NT2/D1 (cell line): ENCODE data around the gene SPPL3.
"Not testable (repeated sequence)": the region's sequence is repeated elsewhere in the genome, so short reads cannot be mapped to it uniquely, and the experiment has no call there.

Source experiments
- DNase-seq: peaks from one replicate; pipeline ENCODE4 v3.0.0-alpha.2; 2011; ENCODE audit warnings: low read depth, low spot score
- H3K27me3 ChIP-seq: 2 replicates; pipeline ENCODE4 v1.6.0; 2011; ENCODE audit warnings: mild to moderate bottlenecking; ENCODE audit not compliant: insufficient read length, insufficient read depth
- H3K36me3 ChIP-seq: 2 replicates; pipeline ENCODE4 v1.6.1; 2011; ENCODE audit warnings: mild to moderate bottlenecking, low read length, mixed read lengths; ENCODE audit not compliant: insufficient read depth, insufficient read length
- H3K4me1 ChIP-seq: 2 replicates; pipeline ENCODE4 v1.5.1; 2011; ENCODE audit not compliant: insufficient read depth, insufficient read length
- H3K4me3 ChIP-seq: 2 replicates; pipeline ENCODE4 v1.5.1; 2011; ENCODE audit warnings: low read depth; ENCODE audit not compliant: insufficient read length
- H3K9ac ChIP-seq: 2 replicates; pipeline ENCODE4 v1.6.0; 2011; ENCODE audit warnings: low read depth; ENCODE audit not compliant: insufficient read length
- H3K9me3 ChIP-seq: 2 replicates; pipeline ENCODE4 v1.5.1; 2011; ENCODE audit warnings: mild to moderate bottlenecking, low read length; ENCODE audit not compliant: insufficient read depth
- SUZ12 ChIP-seq: IDR thresholded peaks from 2 replicates; pipeline ENCODE4 v1.6.1; 2011; ENCODE audit not compliant: insufficient read length, insufficient read depth; ENCODE audit errors: extremely low read depth
- YY1 ChIP-seq: IDR thresholded peaks from 2 replicates; pipeline ENCODE4 v1.6.1; 2011; ENCODE audit not compliant: insufficient read length, insufficient read depth
- ZNF274 ChIP-seq: IDR thresholded peaks from 2 replicates; pipeline ENCODE4 v1.6.1; 2011; ENCODE audit warnings: mild to moderate bottlenecking, low read depth, low read length

Gene SPPL3

GRCh38 chr12:120799243-120800045 is 104.7 kb downstream of the SPPL3 start:
- Histone ChIP-seq H3K36me3 (no peaks in the 10 kb centered on the region), H3K9ac (no peak overlapping the region), H3K27me3 (no peaks in the 10 kb centered on the region), H3K4me3 (no peak overlapping the region), H3K4me1 (no peaks in the 10 kb centered on the region), H3K9me3 (peaks cover 13% of the 10 kb centered on the region)
- DNase-seq: no peak
- TF ChIP-seq ZNF274: no peak
- no peak for TF ChIP-seq YY1
- no peak for TF ChIP-seq SUZ12

- Histone ChIP-seq H3K9me3 (peaks cover 13% of the 10 kb centered on the region), H3K4me1 (no peaks in the 10 kb centered on the region), H3K27me3 (no peaks in the 10 kb centered on the region), H3K9ac (no peak overlapping the region), H3K36me3 (no peaks in the 10 kb centered on the region), H3K4me3 (no peak overlapping the region)
- no peak for DNase-seq
- no peak for TF ChIP-seq SUZ12
- TF ChIP-seq YY1: no peak
- TF ChIP-seq ZNF274: no peak
Observed at GRCh38 chr12:120798696-120799095, 105.5 kb downstream of the SPPL3 start.

GRCh38 chr12:120797677-120798642 is 106.2 kb downstream of the SPPL3 start:
- Histone ChIP-seq H3K36me3 (no peaks in the 10 kb centered on the region), H3K9ac (no peak overlapping the region), H3K9me3 (peaks cover 13% of the 10 kb centered on the region), H3K4me3 (no peak overlapping the region), H3K27me3 (no peaks in the 10 kb centered on the region), H3K4me1 (no peaks in the 10 kb centered on the region)
- DNase-seq: no peak
- TF ChIP-seq SUZ12 (no peak), YY1 (no peak), ZNF274 (no peak)

- TF ChIP-seq SUZ12 (no peak), ZNF274 (no peak), YY1 (no peak)
- Histone ChIP-seq H3K9me3 (peaks cover 13% of the 10 kb centered on the region), H3K4me3 (no peak overlapping the region), H3K4me1 (no peaks in the 10 kb centered on the region), H3K27me3 (no peaks in the 10 kb centered on the region), H3K36me3 (no peaks in the 10 kb centered on the region), H3K9ac (no peak overlapping the region)
- DNase-seq: no peak
Observed at GRCh38 chr12:120795441-120796178, 108.5 kb downstream of the SPPL3 start.

GRCh38 chr12:120793357-120793756 is 110.8 kb downstream of the SPPL3 start:
- TF ChIP-seq YY1: no peak
- TF ChIP-seq ZNF274: no peak
- no peak for TF ChIP-seq SUZ12
- no peak for DNase-seq
- no peak overlapping the region for H3K4me3 ChIP-seq
- H3K36me3 ChIP-seq: peaks cover 3% of the 10 kb centered on the region
- no peaks in the 10 kb centered on the region for H3K4me1 ChIP-seq
- H3K9me3 ChIP-seq: peaks cover 13% of the 10 kb centered on the region
- no peaks in the 10 kb centered on the region for H3K27me3 ChIP-seq
- no peak overlapping the region for H3K9ac ChIP-seq

- not testable (repeated sequence) for H3K4me3 ChIP-seq, H3K4me1 ChIP-seq, H3K36me3 ChIP-seq, H3K9ac ChIP-seq, DNase-seq, H3K27me3 ChIP-seq
- peaks cover 13% of the 10 kb centered on the region for H3K9me3 ChIP-seq
Observed at GRCh38 chr12:120792456-120792855, 111.7 kb downstream of the SPPL3 start.

- Histone ChIP-seq H3K9me3 (peaks cover 12% of the 10 kb centered on the region), H3K4me1 (no peaks in the 10 kb centered on the region), H3K4me3 (no peak overlapping the region), H3K36me3 (peaks cover 3% of the 10 kb centered on the region), H3K9ac (no peak overlapping the region), H3K27me3 (no peaks in the 10 kb centered on the region)
- no peak for DNase-seq
- TF ChIP-seq ZNF274: no peak
- TF ChIP-seq YY1: no peak
- TF ChIP-seq SUZ12: no peak
Observed at GRCh38 chr12:120791669-120792176, 112.4 kb downstream of the SPPL3 start.
